Measurements from ENCODE around the gene GET3.
"Not testable (repeated sequence)": the region's sequence is repeated elsewhere in the genome, so short reads cannot be mapped to it uniquely, and the experiment has no call there.

GET3 gene

DNA sequence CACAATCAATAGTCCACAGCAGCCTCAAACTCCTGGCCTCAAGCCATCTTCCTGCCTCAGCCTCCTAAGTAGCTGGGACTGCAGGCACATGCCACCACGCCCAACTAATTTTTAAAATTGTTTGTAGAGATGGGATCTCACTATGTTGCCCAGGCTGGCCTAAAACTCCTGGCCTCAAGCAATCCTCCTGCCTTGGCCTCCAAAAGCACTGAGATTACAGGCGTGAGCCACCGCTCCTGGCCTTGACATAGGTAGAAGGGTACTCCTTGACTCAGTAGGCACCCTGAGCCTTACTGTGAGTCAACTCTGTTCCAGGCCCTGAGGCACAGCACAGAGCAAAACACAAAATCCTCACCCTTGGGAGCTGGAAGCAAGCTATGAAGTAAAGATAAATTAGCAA, 21.4 kb upstream of the GET3 start:
- DNase-seq (ENCODE audit: low read depth): no peak

DNA sequence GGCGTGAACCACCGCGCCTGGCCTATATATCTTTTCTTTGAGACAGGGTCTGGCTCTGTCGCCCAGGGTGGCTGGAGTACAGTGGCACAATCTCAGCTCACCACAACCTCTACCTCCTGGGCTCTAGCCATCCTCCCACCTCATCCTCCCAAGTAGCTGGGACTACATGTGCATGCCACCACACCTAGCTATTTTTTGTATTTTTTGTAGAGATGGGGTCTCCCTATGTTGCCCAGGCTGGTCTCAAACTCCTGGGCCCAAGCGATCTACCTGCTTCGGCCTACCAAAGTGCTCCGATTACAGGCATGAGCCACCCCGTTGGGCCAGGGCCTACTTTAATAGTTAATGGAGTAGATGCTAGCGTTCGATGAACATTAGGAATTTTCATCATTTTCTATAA, 17.0 kb upstream of the GET3 start:
- DNase-seq (ENCODE audit: low read depth): no peak

GRCh38 chr19:12720851-12721655, 16.2 kb upstream of the GET3 start:
- no peak for DNase-seq (ENCODE audit: low read depth)

DNA sequence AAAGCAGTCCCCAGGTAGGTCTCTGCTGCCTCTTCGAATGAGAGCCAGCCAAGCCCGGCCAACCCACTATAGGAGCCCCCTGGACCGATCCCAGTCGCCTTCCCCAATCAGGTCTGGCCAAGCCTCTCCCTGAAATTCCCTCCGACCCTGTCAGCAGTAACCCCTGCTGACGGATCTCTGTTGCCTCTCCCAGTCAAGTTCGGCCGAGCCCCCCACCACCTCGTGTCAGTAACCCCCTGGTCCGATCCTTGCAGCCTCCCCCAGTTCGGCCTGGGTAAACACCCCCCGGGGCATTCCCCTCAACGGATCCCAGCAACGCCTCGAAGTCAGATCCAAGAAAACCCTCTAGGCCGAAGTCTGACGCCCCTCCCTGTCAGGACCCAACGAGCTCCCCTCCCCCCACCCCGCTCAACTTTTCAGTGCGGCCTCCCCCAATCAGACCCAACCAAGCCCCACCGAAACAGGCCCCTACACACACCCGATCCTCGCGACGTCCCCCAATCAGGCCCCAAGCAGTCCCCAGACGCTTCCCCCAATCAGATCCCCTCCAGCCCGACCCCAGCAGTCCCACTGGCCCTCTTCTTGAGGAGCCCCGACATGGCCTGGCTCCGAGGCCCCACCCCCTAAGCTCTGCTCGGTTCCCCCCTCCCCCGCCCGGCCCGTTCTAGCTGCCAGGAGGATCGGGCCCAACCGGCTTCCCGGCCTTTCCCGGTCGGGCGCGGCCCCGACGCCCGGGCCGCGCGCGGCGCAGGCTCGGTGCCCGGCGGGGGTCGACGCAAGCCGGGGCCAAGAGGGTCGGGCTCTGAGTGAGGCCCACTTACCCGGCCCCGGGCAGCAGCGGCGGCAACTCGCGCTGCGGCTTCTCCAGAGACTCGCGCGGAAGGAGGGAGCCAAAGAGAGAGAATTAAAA, 15.4 kb upstream of the GET3 start:
- DNase-seq (ENCODE audit: low read depth): no peak

- peak; percentile 89 for DNase-seq (ENCODE audit: low read depth)
Measured at GRCh38 chr19:12722566-12723380, 14.5 kb upstream of the GET3 start.

DNA sequence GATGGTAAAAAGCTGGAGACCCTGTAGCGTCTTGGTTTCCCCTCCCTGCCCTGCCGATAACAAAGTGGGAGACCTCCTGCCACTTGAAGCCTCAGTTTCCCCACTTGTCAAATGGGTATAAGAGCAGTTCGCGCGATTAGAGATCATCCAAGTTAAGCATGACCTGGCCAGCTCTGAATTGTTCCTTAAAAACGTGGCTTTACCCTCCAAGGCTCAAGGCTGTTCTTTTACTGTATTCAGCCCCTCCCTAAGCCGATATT, 14.0 kb upstream of the GET3 start:
- no peak for DNase-seq (ENCODE audit: low read depth)

DNA sequence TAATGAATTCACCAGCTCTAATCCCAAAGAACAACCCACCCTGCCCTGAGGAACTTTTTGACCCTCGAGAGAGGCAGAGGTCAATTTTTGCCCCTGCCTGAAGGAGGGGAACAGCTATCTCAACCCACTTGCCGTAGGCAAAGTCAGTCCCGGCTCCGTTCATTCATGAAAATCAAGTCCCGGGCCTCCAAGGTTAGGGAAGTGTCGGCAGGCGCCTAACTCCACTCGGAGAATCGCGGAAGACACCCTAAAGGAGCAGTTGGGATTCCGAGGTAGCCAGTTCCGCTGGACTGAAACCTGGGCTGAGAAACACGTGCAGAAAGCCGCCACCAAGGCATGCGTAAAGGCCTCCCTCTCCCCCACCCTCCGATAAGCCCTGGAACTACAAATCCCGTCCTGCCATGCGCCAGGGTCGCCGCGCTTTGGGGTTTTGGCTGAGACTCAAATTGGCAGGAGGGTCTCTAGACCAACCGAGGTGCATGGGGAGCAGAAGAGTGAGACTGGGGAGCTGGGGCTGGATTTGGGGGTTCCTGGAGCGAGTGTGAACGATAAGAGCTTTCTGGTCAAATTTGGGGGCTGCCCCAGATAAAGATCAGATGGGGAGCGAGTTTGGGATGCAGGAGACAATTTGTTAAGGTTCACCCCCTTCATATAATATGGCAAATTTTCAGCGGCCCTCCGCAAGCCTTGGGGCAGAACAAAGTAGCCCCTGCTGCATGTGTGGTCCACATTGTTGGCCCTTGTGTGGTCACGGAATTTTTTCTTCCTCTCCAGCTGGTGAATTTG, 13.5 kb upstream of the GET3 start, which contains the start of gene TNPO2:
Gene TNPO2 (minus strand): TSS at position 292 of the 786 bp plus-strand sequence. CDS start 2,955 bp downstream, outside the sequence.
- no peak for DNase-seq (ENCODE audit: low read depth)

- not testable (repeated sequence) for DNase-seq (ENCODE audit: low read depth)
Measured at GRCh38 chr19:12725612-12726011, 11.7 kb upstream of the GET3 start.

DNA sequence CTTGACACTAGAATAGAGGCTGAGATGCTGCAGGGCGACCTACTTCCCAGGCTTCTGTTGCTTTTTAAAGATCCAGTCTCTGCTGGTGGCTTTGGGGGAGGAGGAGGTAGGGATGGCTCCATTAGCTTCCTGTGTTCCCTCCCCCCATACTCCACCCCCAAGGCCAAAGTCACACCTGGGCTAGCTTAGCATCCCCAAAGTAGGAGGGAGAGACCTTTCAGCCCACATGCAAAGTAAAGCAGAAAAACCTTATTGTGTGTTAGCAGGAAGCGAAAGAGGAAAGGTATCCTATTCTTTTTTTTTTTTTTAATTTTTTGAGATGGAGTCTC, 10.3 kb upstream of the GET3 start:
- DNase-seq (ENCODE audit: low read depth): no peak

GRCh38 chr19:12727745-12728433, 9.4 kb upstream of the GET3 start:
- no peak for DNase-seq (ENCODE audit: low read depth)

- no peak for DNase-seq (ENCODE audit: low read depth)
Measured at GRCh38 chr19:12730064-12730463, 7.2 kb upstream of the GET3 start.

DNA sequence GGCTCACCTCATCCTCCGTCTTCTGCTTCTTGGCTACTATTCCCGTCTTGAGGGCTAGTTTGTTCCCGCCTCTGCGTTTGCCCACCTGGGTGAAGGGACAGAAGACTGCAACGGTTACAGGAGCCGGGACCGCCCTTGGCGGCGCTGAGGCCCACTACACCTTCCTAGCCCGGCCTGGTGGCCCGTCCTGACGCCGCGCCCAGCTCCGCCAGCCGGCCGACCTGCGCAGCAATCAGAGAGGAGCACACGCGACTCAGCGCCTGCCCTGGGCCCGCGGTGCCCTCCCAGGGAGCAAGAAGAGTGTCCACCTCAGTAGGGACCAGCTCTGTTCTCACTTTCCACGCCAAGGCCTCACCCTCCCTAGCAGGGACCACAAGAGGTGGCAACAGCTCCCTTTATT, 6.0 kb upstream of the GET3 start:
- no peak for DNase-seq (ENCODE audit: low read depth)

GRCh38 chr19:12733369-12734214, 3.7 kb upstream of the GET3 start:
- no peak for DNase-seq (ENCODE audit: low read depth)

- DNase-seq (ENCODE audit: low read depth): no peak
Measured at GRCh38 chr19:12737835-12738351, 596 bp downstream of the GET3 start.

GRCh38 chr19:12745166-12745897, 8.0 kb downstream of the GET3 start:
- no peak for DNase-seq (ENCODE audit: low read depth)

- DNase-seq (ENCODE audit: low read depth): no peak
Measured at GRCh38 chr19:12748489-12748888, 11.2 kb downstream of the GET3 start.

- no peak for DNase-seq (ENCODE audit: low read depth)
Measured at GRCh38 chr19:12749938-12750521, 12.7 kb downstream of the GET3 start.

DNA sequence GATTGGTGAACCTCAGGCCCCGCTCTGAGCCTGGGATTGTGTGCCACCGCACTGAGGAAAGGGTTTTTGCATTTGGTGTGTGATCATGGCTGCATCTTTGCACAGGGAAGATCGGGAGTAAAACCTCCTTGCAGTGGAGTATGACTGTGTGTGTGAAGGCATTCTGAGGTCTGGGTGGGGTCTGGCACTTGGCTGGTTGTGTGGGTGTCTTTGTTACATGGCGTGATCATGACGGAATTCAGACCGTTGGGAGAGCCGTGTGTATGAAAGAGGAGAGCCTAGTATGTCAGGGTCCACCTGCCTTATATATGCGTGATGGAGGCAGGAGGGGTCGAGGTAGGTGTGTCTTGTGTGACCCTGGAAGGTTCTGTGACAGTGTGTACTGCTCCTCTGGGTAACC, 13.6 kb downstream of the GET3 start:
- DNase-seq (ENCODE audit: low read depth): no peak

DNA sequence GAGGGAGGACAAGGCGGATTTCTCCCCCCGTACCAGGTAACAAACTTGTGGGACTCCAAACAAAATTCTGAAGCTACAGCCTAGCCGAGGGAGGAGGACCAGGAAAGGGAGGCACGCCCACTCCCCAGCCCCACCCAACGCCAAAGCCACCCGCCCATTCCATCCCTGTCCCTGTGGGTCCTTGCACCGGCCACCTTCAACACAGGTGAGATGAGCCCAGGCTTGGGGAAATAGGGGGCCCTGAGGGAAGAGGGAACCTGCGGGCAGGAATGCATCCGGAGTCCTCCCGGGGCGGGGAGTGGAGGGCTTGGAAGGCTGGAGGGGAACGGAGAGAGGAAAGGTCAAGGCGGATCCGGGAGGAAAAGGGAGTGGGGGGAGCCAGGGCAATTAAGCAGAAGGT, 14.3 kb downstream of the GET3 start, which contains the start of gene BEST2:
Gene BEST2 (plus strand): TSS at position 157 of the 400 bp plus-strand sequence. CDS start 802 bp downstream, outside the sequence.
- no peak for DNase-seq (ENCODE audit: low read depth)
